ENCODE results near the gene C4orf54. TPM values are rescaled to one million over a fixed set of nuclear protein-coding genes. Genes with fewer than 3 reads are reported as not detected.

C4orf54 gene
- total and polyA plus RNA-seq, 2 of the 8 experiments (the other 6 are each of a cell fraction or from before 2014, with no cell fraction given), result not detected

DNA sequence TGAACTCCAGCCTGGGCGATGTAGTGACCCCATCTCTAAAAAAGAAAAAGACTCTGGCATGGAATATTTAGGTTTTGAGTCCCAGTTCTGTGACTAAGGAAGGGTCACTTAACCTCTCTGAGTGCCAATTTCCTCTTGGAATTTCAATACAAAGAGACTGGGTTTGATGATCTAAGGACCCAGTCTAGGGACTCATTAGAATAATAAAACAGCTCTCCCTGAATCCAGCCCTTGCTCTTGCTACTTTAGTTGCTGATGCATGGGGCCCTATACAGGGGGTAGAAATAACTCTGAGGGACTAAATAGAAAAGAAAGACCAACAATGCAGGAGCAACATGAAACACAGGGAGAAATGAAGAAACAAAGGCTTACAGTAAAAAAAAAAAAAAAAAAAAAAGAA is 12.6 kb downstream of the C4orf54 start (continued):
- peak; percentile 20; the same call in 1 of the 2 replicates for TF ChIP-seq TEAD4 (IDR thresholded peaks at IDR 0.05; ENCODE audit: low read depth, low read length)
